K562 (cell line): ENCODE results near the gene YJU2. TPM values are rescaled to one million over a fixed set of nuclear protein-coding genes. Genes with fewer than 3 reads are reported as not detected.

Source experiments
- CTBP1 ChIP-seq: fragments of 450-650 bp; IDR thresholded peaks from 2 replicates; pipeline ENCODE4 v1.6.1; 2016; ENCODE audit warnings: borderline replicate concordance
- CXXC5 ChIP-seq: fragments of 250-450 bp; sonication (Bioruptor Pico); IDR thresholded peaks from 2 replicates; pipeline ENCODE4 v1.8.0; 2022; ENCODE audit warnings: inconsistent platforms, mild to moderate bottlenecking, moderate library complexity
- DLX4 ChIP-seq: fragments of 250-450 bp; sonication (Bioruptor Pico); IDR thresholded peaks from 2 replicates; pipeline ENCODE4 v1.6.1; 2021; ENCODE audit warnings: mild to moderate bottlenecking
- E2F3 ChIP-seq: fragments of 250-450 bp; sonication (Bioruptor Pico); IDR thresholded peaks from 2 replicates; pipeline ENCODE4 v1.4.0; 2020; ENCODE audit warnings: mild to moderate bottlenecking
- FOXK2 ChIP-seq, 2 experiments: fragments of 450-650 bp; IDR thresholded peaks in 1 of 2; conservative IDR thresholded peaks in 1 of 2; 2 replicates each; pipeline ENCODE4 v1.6.1; 2016; ENCODE audit warnings: low read depth in 2 of 2, mild to moderate bottlenecking in 1 of 2
- HDAC2 ChIP-seq: fragments of 450-650 bp; IDR thresholded peaks from 2 replicates; pipeline ENCODE4 v1.6.1; 2016; ENCODE audit warnings: mild to moderate bottlenecking
- MAFK ChIP-seq: IDR thresholded peaks from 2 replicates; pipeline ENCODE4 v1.6.1; 2011; ENCODE audit warnings: low read length, improper control_type of control experiment
- SAP30 ChIP-seq: fragments of 200-600 bp; sonication (generic); IDR thresholded peaks from 2 replicates; pipeline ENCODE4 v1.6.1; 2012; ENCODE audit warnings: borderline replicate concordance, low read depth, mild to moderate bottlenecking, moderate library complexity, low read length, control low read depth, inconsistent platforms; ENCODE audit not compliant: insufficient read depth, poor library complexity, severe bottlenecking
- SNAPC5 ChIP-seq: fragments of 250-450 bp; sonication (Bioruptor Pico); IDR thresholded peaks from 2 replicates; pipeline ENCODE4 v1.8.0; 2021; ENCODE audit warnings: moderate library complexity, mild to moderate bottlenecking, inconsistent platforms
- SNIP1 ChIP-seq: fragments of 450-650 bp; IDR thresholded peaks from 2 replicates; pipeline ENCODE4 v1.7.1; 2017; ENCODE audit warnings: low read depth, mild to moderate bottlenecking
- TRIM28 ChIP-seq: fragments of 450-650 bp; IDR thresholded peaks from 2 replicates; pipeline ENCODE4 v1.6.1; 2017
- USF1 ChIP-seq: sonication (generic); formaldehyde crosslinking; IDR thresholded peaks from 2 replicates; pipeline ENCODE4 v1.9.0; 2022; ENCODE audit warnings: mild to moderate bottlenecking, missing genetic modification reagents
- XRCC3 ChIP-seq: fragments of 450-650 bp; IDR thresholded peaks from 2 replicates; pipeline ENCODE4 v1.6.1; 2017; ENCODE audit warnings: mild to moderate bottlenecking, moderate library complexity
- YY1 ChIP-seq, 3 experiments: IDR thresholded peaks; 2 replicates each; pipeline ENCODE4 v1.6.1; 2011; ENCODE audit warnings: low read length in 2 of 3, mild to moderate bottlenecking in 2 of 3, moderate library complexity in 2 of 3, borderline replicate concordance in 1 of 3, control low read depth in 1 of 3, low read depth in 1 of 3; ENCODE audit not compliant: insufficient read depth in 3 of 3, insufficient replicate concordance in 2 of 3, control insufficient read depth in 1 of 3, insufficient read length in 1 of 3; ENCODE audit errors: extremely low read depth in 1 of 3
- ZNF445 ChIP-seq: fragments of 250-450 bp; sonication (Bioruptor Pico); IDR thresholded peaks from 2 replicates; pipeline ENCODE4 v1.4.0; 2020; ENCODE audit warnings: low read depth, mild to moderate bottlenecking, moderate library complexity
- ZNF707 ChIP-seq: fragments of 250-450 bp; sonication (Bioruptor Pico); conservative IDR thresholded peaks from 2 replicates; pipeline ENCODE4 v1.8.0; 2022; ENCODE audit warnings: inconsistent platforms, mild to moderate bottlenecking, moderate library complexity
- polyA plus RNA-seq, 8 experiments: library from polyadenylated mRNA; depleted of rRNA in 4 of 8; stranded (reverse) in 5 of 8; unstranded in 3 of 8; fragments of >200 nt; fragmentation: Nextera tagmentation in 2 of 8; fragmentation: Illumina TruSeq in 1 of 8; extraction: Ambion mirVana in 2 of 8; extraction: Trizol in 1 of 8; gene quantifications; 2 replicates each; pipeline versions ENCODE4 v1.2.1 to v1.2.3, GENCODE V29; 2011 to 2014; ENCODE audit warnings: inconsistent platforms in 1 of 8, missing spikeins in 1 of 8
- total RNA-seq, 7 experiments: library from RNA; depleted of rRNA in 6 of 7; stranded (reverse); fragments of >200 nt in 6 of 7; fragmentation: Illumina TruSeq in 2 of 7; extraction: Trizol in 2 of 7; gene quantifications; 2 replicates each; pipeline versions ENCODE4 v1.2.1 to v1.2.3, GENCODE V29; 2011 to 2021; ENCODE audit warnings: low replicate concordance in 1 of 7
- TF ChIP-seq, protein P1 (sequence below): sonication (generic); formaldehyde crosslinking; IDR thresholded peaks from 2 replicates; pipeline ENCODE4 v1.8.0; 2022; ENCODE audit warnings: missing genetic modification reagents, mild to moderate bottlenecking, moderate library complexity, borderline replicate concordance
- TF ChIP-seq, protein P2 (sequence below): sonication (generic); formaldehyde crosslinking; IDR thresholded peaks from 2 replicates; pipeline ENCODE4 v1.8.0; 2023; ENCODE audit warnings: mild to moderate bottlenecking, missing genetic modification reagents

The YJU2 gene
- total and polyA plus RNA-seq, 9 of the 15 experiments (the other 6 are each of a cell fraction or from before 2014, with no cell fraction given) = 0.41 to 34.9 (median 19.3) TPM

DNA sequence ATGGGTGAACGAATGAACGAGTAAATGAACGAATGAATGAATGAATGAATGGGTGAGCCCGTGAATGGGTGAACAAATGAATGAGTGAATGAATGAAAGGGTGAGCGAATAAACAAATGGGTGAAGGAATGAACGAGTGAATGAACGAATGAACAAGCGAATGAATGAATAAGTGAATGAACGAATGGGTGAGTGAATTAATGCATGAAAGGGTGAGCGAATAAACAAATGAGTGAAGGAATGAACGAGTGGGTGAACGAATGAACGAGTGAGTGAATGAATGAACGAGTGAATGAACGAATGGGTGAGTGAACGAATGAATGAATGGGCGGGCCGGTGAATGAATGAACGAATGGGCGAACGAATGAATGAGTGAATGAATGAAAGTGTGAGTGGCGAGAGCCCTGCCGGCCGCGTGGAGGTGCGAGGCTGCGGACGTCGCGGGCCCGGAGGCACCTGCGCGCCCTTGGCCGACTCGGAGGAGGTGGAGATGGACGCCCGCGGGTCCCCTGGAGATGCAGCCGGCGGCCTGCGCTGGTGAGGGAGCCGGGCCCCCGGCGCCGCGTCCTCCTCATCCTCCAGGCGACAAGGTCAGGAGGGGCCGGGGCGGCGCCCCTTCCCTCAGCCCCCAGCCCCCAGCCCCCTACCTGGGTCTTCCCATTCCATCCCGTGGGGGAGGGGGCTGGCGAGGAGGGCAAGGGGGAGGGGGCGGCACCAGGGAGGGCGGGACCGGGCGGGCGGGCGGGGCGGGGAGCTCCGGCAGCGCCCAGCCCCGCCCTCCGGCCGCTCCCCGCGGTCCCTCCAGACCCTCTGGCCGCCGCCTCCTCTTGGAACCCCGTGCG is 49.0 kb upstream of the YJU2 start (continued):
- TF ChIP-seq, protein P1, sequence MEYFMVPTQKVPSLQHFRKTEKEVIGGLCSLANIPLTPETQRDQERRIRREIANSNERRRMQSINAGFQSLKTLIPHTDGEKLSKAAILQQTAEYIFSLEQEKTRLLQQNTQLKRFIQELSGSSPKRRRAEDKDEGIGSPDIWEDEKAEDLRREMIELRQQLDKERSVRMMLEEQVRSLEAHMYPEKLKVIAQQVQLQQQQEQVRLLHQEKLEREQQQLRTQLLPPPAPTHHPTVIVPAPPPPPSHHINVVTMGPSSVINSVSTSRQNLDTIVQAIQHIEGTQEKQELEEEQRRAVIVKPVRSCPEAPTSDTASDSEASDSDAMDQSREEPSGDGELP = no peak
- TF ChIP-seq E2F3 (CRISPR knock-in tag) = no peak
- no peak for TF ChIP-seq TRIM28
- TF ChIP-seq HDAC2 = no peak
- TF ChIP-seq XRCC3 = no peak
- TF ChIP-seq ZNF445 (CRISPR knock-in tag) = no peak
- TF ChIP-seq DLX4 (CRISPR knock-in tag) = no peak
- no peak for TF ChIP-seq SNAPC5 (CRISPR knock-in tag)
- no peak for TF ChIP-seq ZNF707 (CRISPR knock-in tag)
- 0 out of 4 replicates have a peak, but pooled peaks of 1 of the 2 experiments have one; percentile 31 for TF ChIP-seq FOXK2 (conservative IDR thresholded peaks at IDR 0.05 in 1 of 2, IDR thresholded peaks at IDR 0.05 in 1 of 2; ENCODE audit: low read depth in 2 of 2)
- no peak for TF ChIP-seq SNIP1
- no peak for TF ChIP-seq USF1
- no peak for TF ChIP-seq CTBP1
- TF ChIP-seq YY1 (IDR thresholded peaks at IDR 0.05; ENCODE audit: borderline replicate concordance in 1 of 3, control insufficient read depth in 1 of 3, extremely low read depth in 1 of 3, insufficient read depth in 3 of 3, insufficient read length in 1 of 3, insufficient replicate concordance in 2 of 3, low read depth in 1 of 3, low read length in 2 of 3) = no peak
- TF ChIP-seq, protein P2, sequence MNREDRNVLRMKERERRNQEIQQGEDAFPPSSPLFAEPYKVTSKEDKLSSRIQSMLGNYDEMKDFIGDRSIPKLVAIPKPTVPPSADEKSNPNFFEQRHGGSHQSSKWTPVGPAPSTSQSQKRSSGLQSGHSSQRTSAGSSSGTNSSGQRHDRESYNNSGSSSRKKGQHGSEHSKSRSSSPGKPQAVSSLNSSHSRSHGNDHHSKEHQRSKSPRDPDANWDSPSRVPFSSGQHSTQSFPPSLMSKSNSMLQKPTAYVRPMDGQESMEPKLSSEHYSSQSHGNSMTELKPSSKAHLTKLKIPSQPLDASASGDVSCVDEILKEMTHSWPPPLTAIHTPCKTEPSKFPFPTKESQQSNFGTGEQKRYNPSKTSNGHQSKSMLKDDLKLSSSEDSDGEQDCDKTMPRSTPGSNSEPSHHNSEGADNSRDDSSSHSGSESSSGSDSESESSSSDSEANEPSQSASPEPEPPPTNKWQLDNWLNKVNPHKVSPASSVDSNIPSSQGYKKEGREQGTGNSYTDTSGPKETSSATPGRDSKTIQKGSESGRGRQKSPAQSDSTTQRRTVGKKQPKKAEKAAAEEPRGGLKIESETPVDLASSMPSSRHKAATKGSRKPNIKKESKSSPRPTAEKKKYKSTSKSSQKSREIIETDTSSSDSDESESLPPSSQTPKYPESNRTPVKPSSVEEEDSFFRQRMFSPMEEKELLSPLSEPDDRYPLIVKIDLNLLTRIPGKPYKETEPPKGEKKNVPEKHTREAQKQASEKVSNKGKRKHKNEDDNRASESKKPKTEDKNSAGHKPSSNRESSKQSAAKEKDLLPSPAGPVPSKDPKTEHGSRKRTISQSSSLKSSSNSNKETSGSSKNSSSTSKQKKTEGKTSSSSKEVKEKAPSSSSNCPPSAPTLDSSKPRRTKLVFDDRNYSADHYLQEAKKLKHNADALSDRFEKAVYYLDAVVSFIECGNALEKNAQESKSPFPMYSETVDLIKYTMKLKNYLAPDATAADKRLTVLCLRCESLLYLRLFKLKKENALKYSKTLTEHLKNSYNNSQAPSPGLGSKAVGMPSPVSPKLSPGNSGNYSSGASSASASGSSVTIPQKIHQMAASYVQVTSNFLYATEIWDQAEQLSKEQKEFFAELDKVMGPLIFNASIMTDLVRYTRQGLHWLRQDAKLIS = no peak
- TF ChIP-seq SAP30 = no peak
- peak; percentile 29; the same call in 1 of the 2 replicates for TF ChIP-seq CXXC5 (CRISPR knock-in tag)
- TF ChIP-seq MAFK = no peak
